NCI-H345 (cell line): ENCODE data around the gene FRY.

Source experiments
- DNase-seq: peaks from one replicate; lab custom pipeline; 2025; lab: John Stamatoyannopoulos, UW

Gene FRY

DNA sequence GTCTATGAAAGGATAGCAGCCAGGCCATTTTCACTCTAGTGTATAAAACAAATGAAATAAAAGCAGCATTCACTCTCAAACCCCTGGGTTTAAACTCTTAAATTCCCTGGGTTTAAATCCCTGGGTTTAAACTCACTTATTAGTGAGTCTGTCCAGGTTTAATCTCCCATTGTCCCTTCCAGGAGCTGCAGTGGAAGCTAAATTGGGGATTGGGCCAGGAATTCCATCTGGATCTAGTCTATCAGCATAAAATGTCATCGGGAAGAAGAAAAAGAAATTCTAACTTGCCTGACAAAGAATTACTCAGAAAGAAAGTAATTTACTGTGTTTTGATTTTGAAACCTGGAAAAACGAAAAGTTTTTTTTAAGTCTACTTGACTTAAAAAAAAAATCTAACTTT lies 54.8 kb downstream of the FRY start:
- DNase-seq = no peak

DNA sequence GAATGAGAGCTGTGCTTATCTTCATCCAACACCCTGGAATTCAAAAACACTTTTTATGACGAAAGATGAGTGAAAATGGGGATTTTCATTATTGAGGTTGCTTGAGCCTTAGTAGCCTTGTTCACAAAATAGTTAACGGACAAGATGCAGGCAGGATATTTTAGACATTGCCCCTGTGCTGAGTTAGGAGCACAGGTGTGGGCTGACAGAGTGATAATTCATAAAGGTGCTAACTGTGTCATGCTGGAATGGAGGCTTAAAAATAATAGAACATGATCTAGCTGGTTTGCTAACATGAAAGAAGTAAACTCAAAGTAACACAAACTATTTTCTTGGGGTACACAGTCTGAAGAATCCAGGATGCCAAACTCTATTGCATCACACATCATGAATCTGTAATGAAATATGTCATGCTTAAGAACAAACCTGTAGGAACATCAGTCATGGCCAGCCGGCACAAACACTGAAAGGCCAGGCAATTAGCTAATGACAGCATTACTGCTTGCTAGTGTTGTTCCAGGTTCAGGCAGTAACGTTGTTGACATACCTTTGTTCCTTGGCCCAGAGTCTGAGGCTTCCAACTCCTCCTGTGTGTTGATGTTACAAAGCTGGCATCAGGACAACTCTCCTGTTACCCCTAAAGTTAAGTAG lies 55.3 kb downstream of the FRY start:
- no peak for DNase-seq

DNA sequence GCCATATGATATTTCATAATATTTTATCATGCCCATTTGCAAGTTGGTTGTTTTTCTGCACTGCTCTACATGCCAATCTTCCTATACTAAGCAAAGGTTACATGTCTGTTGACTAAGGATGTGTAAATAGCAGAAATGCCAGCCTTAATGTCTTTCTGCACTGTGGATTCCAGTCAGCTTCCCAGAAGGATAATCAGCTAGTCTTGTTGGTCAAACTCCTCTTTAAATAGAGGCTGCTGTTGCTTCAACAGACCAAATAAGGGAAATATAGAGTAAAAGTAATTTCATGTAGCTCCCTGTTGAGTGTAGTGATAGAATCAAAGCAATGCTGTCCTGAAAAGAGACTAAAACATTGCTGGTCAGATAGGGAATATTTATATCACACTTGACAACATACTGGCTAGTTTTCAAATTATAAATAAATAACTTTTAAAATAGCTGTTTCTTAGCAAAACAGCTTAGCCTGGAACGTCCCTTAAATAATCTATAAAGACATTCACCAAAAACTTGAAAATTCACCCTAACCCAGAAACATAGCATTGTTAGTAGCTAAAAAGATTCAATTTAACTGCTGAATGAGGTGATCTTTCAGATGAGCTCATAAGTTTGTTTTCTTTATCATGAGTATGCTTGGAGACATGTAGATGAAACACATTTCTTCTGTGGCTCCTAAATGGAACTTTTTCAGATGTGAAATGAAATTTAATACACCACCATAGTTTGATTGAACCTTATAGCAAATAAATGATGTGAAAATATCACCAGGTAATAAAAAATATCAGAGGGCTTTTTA lies 56.6 kb downstream of the FRY start:
- DNase-seq = no peak

DNA sequence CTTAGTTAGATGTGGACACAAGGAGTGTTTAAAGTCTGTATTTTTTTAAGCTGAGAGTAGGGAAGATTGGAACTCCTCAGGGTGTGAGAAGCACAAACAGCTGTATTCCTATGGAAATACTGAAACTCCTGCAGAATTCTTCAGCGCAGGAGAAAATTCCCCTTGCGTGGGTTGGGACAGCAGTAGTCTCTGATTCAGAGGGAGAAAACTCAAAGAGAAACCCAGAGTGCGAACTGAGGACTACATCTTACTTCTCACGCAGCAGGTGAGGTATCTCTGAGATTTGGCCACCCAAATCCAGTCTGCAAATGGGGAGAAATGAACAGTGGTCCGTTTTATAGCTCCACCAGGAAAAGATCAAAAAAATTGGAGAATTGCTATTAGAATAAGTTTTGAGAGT lies 60.9 kb downstream of the FRY start:
- DNase-seq = no peak

DNA sequence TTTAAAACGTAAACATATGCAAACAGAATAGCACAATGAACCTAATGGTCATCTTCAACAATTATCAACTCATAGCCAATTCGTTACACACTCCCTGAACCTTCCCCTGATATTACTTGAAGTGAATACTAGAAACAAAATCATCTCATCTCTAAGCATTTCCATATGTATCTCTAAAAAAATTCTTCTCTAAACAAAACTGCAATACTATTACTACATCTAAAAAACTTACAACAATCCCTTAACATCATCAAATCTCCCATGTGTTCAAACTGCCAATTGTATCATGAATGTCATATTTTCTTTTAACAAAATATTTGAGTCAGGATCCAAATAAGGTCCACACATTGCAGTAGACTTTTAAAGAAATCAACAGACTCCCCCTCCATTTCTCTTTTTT lies 61.4 kb downstream of the FRY start:
- no peak for DNase-seq

DNA sequence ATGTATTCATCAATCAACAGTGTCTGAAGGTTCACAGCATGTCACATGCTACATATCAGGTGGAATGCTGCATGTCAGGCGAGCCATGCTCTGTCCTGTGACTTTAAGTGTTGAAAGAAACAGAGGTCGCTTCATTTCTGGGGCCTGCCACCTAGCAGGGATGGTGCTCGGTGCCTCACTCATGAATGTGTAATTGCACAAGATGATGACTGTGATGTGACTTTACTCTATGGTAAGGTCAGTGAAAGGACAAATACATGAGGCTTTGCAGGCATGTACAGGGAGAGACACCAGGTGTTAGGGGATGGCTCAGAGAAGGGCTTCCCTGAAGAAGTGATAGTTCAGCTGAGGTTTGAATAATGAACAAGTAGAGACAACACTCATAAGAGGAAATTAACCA lies 66.7 kb downstream of the FRY start:
- DNase-seq = no peak

DNA sequence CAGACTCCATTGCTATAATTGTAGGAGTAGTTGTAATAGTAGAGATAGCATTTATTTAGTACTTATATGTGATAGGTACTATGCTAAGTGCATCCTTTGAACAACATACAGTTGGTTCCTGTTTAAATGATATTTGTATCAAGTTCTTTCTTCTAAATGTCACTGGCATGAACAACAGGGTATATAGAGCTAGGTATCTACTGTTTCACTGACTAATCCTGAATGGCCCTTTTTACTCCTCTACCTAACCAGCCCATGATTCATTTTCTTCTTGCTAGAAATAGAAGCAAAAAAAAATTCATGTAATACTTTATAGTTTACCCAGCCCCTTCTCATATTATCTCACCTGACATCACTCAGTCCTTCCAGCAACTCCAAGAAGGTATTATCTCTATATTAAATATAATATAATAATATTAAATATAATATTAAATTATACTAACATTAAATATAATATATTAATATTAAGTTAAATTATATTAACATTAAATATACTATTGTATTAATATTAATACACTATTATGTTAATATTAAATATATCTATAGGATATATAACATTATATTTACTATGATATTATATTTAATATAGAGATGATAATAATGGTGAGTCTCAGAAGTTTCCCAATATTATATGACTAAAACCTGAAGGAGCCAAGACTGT lies 74.2 kb downstream of the FRY start:
- DNase-seq = no peak

DNA sequence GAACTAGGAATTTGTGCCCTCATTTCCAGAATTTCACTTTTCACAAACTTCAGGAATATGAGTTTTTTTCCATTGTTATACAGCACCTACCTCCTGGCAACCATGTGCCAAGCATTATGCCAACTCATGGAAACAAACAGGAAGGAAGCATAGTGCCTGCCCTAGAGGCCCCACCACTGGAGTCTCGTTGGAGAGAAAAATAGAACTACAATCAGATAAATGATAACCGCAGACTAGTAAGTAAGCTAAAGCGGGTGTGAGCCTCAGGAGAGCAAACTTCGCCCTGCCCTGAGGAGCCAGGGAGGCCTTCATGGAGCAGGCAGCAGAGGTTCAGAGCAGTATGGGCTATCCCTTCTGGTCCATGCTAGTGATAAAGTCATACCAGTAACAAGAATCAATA lies 75.9 kb downstream of the FRY start:
- no peak for DNase-seq

DNA sequence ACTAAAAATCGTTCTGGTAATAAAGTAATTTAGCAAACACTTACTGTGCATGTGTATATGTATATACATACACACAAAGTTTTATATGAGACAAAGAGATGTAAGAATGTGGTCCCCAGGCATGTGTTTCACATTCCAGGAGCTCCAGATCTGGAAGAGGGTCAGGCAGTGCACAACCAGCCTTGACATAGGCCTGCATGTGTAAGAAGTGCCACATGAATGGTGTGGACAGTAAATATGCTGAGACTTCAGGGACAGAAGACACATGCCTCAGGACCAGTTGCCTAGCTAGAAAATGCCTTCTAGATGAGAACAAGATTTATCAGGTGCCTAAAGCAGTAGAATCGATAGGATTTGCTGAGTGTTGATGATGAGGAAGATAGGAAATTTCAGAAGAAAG lies 76.4 kb downstream of the FRY start:
- no peak for DNase-seq

DNA sequence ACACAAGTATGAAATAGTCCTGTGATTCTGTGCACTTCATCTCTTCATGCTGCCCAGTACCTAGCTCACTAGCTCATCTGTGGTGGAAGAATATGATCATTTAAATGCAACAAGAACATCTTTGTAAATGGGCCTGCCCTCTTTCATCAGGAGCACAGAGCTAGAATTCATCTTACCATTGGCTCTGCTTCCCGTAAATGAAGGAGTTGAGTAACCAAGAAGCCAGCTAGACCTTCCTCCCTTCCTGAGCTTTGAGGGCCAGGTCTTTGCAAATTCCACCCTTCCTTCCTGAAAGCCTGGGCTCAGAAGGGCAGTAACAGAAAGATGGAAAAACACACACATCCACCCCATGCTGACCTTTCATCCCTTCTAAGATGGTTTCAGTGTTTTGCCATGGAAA lies 82.0 kb downstream of the FRY start:
- DNase-seq = no peak

DNA sequence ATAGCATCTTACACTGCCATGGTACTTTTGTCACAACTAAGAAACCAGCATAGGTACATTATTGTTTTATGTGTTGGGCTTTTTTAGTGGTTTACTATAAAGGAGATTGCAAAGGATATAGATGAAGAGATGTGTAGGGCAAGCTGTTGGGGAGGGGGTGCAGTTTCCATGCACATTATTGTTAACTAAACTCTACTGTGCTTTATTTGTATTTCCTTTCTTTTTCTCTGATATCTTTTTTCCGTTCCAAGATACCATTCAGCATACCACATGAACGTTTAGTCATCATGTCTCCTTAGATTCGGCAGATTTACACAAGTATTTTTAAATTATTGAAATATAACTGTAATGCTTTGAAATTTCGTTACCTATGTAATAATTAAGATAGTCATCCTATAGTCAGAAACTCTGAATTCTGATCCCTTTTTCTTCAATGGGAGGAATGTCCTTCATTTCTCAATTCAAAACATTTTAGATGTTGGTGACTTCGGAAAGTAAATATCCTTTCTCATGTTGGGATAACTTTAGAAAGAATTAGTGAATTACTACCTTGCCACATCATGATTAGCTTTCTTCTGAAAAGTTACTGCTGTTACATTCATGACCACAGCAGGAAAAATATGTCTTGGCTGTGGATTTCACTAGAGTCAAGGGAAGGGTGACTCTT lies 82.8 kb downstream of the FRY start:
- no peak for DNase-seq

DNA sequence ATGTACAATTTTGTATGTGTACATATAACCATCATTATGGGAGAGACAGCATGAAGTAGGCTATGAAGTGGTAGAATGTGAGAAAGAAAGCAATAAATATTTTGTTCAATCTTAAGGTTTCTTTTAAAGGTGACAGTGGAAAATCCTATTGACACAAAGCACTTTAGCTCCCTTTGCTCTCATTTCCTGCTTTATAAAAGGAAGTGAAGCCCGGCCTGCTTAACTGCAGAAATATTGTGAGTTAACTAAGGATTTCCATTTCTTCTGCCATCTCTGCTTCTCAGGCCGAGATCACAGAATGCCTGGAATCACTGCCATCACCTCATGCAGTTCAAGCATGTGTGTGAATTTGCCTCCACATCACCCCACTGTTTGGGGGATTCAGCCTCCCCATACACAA lies 83.5 kb downstream of the FRY start:
- DNase-seq = no peak

DNA sequence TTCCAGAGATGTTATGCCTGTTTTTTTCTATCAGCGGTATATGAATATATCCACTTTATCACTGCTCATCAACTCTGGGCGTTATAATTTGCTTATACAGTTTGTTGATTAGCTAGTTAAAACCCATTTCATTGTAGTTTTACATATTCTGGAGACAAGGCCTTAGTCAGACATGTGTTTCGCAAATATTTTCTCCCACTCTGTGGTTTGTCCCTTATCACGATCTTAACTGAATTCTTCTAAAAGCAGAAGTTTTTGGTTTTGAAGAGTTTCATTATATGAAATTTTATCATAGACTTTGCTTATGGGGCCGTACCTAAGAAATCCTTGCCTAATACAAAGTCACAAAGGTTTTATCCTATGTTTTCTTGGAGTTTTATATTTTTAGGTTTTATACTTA lies 84.6 kb downstream of the FRY start:
- DNase-seq = no peak

DNA sequence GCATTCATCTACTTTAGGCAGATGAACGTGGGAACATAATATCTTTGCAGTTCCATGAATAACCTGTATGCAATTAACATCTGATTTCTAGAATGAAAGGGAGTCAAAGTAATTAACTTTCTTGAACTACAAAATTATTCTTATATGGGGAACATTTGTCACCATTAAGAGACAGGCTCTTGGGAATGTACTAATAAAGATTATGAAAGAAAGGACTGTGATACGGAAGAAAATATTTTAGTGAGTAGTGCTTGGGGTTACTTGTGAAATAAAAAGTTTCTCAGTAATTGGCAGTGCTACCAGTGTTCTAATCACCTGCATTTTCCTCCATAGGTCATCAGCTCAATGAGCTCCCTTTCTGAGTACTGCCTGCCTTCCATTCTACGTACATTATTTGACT lies 85.4 kb downstream of the FRY start:
- no peak for DNase-seq

DNA sequence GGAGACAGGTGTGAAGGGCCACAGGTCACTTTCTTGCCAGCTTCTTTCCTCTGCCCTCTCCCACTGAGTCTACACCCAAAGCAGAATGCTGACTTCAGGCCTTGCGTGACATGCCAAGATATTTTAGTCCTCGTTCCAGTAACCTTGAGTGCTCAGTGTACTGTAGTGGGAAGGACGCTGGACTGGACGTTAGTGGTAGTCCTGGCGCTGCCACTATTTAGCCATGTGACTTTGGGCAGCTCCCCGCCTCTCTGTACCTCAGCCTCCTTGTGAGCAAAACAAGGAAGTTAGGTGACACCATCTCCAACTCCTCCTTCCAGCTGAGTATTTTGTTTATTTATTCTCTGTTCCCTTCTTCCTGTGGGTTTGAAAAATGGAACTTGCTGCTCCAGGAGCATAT lies 86.1 kb downstream of the FRY start:
- DNase-seq = no peak

DNA sequence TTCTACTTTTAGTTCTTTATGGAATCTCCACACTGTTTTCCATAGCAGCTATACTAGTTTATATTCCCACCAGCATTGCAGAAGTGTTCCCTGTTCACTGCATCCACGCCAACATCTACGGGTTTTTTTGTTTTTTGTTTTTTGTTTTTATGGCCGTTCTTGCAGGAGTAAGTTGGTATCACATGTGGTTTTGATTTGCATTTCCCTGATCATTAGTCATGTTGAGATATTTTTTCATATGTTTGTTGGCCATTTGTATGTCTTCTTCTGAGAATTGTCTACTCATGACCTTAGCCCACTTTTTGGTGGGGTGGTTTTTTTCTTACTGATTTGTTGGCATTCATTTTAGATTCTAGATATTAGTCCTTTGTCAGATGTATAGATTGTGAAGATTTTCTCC lies 89.7 kb downstream of the FRY start:
- no peak for DNase-seq

DNA sequence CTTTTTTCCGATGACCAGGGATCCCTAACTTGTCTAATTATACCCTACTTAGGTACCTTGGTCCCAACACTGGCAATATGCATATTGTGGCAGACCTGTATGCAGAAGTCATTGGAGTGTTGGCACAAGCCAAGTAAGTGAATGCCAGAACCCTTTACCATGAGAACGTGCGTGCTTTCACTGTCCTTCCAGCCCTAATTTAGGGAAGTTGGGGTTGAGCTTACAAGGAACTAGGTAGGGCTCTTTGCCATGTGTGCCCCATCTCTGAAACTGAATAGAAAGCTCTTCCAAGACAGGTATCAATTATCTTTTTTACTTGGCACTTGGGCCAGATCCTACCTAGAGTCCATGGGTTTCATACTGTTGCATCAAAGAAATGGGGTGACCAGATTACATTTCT lies 93.2 kb downstream of the FRY start:
- no peak for DNase-seq

DNA sequence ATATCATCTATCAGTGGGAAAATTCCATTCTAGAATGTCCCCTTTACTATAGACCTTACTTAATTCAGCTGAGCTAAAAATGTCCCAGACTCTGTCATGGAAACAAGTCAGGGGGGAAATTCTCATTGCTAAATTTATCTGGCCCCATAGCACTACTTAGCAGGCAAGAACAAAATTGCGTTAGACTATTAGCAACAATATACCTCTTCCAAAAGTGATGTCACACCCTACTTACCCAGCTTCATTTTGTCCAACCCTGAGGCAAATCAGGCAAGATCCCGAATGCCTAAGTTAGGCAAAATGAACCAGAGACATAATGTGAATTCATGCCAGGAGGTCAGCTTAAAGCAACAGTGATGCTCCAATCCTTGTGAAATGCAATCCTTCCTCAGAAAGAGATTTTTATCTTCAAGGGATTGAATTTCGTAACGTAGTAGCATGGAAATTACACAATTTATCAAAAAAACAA lies 93.7 kb downstream of the FRY start:
- DNase-seq = no peak

DNA sequence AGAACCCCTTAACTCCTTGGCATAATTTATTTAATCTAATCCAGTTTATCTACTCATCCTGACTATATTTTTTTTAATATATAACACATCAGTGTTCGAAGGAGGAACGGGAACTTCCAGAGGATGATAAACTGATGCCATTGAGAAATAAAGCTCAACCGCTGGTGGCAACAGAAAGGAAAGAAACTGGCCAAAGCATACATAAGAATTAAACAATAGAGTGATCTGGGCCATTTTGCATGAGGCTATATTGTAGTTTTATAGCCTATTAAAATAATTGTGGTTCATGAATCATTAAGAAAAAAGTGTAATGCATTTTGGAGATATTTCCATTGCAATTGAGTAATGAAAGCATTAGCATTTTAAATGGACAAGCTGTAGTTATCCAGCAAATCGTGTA lies 94.2 kb downstream of the FRY start:
- no peak for DNase-seq

DNA sequence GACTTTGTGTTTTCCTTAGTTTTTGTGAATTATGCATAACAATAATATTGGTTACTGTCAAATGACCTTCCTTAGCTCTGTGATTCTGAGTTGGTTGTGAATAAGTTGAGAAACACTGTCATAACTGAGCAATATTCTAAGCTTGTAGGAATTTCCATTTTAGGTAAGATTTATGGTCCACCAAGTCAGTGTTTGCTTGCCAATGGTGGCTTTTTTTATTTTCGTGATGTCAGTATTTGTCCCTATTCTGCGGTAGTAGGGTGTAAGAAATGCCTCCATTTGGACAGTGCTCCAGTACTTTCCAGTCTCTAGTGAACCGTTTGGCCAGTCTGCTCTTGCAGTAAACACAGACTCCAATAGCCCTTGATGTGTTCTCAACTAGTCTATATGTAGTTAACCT lies 94.7 kb downstream of the FRY start:
- no peak for DNase-seq

DNA sequence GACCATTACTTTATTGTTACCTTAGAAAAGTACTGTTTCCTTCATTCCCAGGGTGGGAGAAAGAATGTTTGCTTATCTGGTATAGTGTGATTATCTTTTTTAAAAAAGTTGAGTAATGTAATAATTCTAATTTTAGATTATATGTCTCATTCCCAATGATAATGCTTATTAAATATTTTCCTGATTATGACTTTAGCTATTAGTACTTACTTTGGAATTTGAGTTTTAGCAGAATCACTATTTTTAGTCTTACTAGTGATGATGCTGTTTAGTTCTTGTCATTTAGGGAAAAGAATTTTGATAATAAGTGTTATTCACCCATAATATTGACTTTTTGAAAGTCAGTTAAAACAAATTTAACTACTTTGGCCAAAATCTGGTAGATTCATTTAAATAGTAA lies 95.2 kb downstream of the FRY start:
- no peak for DNase-seq

DNA sequence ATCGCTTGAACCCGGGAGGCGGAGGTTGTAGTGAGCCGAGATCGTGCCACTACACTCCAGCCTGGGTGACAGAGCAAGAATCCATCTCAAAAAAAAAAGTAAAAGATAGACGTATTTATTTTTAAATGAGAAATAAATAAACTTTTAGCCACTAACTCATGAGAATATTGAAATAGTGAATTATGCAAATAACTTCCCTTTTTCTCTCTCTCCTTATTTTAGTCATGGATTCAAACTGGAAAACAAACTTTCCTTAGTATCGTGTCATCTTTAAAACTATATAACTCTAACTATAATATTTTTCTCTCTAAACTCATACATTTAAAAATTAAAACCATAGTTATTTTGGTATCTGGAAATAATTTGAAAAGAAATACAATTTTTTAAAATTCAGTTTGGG lies 96.1 kb downstream of the FRY start:
- DNase-seq = no peak
